HG02759 (cell line): ENCODE results near the gene NXPE4.
"Not testable (repeated sequence)": the region's sequence is repeated elsewhere in the genome, so short reads cannot be mapped to it uniquely, and the experiment has no call there.

ENCODE experiments used
- ATAC-seq: cut with Tn5 transposase; IDR thresholded peaks from one replicate; pipeline ENCODE4 v1.9.1; 2021; ENCODE audit warnings: mild to moderate bottlenecking, moderate library complexity; ENCODE audit not compliant: unreplicated experiment

Gene NXPE4

GRCh38 chr11:114610984-114611944 is 15.7 kb upstream of the NXPE4 start:
- ATAC-seq: no peak

GRCh38 chr11:114610550-114610949 is 15.0 kb upstream of the NXPE4 start:
- ATAC-seq: no peak

- ATAC-seq: no peak
Measured at GRCh38 chr11:114609429-114609828, 13.8 kb upstream of the NXPE4 start.

- ATAC-seq: not testable (repeated sequence)
Measured at GRCh38 chr11:114608605-114609004, 13.0 kb upstream of the NXPE4 start.

DNA sequence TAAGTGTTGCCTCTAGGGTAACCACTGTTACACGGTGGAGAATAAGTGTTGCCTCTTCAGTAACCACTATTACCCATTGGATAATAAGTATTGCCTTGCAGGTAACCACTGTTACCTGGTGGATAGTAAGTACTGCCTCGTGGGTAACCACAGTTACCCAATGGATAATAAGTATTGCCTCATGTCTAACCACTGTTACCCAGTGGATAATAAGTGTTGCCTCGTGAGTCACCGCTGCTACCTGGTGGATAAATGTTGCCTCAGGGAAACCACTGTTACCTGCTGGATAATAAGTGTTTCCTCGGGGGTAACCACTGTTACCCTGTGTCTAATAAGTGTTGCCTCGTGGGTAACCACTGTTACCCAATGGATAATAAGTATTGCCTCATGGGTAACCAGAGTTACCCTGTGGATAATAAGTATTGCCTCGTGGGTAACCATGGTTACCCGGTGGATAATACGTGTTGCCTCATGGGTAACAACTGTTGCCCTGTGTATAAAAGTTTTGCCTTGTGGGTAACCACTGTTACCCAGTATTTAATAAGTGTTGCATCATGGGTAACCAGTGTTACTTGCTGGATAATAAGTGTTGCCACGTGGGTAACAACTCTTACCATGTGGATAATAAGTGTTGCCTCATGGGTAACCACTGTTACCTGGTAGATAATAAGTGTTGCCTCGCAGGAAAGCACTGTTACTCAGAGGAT is 12.3 kb upstream of the NXPE4 start:
- ATAC-seq: peak; percentile 29

- ATAC-seq: not testable (repeated sequence)
Measured at GRCh38 chr11:114606802-114607075, 11.2 kb upstream of the NXPE4 start.

DNA sequence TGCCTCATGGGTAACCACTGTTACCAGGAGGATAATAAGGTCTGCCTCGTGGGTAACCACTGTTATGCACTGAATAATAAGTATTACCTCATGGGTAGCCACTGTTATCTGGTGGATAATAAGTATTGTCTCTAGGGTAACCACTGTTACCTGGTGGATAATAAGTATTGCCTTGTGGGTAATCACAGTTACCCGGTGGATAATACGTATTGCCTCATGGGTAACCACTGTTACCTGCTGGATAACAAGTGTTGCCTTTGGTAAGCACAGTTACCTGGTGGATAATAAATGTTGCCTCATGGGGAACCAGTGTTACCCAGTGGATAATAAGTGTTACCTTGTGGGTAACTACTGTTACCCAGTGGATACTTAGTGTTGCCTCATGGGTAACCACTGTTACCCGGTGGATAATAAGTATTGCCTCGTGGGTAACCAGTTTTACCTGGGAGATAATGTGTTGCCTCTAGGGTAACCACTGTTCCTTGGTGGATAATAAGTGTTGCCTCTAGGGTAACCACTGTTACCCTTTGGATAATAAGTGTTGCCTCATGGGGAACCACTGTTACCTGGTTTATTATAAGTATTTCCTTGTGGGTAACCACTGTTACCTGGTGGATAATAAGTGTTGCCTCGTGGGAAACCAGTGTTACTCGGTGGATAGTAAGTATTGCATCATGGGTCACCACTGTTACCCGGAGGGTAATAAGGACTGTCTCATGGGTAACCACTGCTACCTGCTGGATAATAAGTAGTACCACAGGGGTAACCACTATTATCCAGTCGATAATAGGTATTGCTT is 10.6 kb upstream of the NXPE4 start:
- ATAC-seq: no peak

GRCh38 chr11:114605370-114605769 is 9.8 kb upstream of the NXPE4 start:
- ATAC-seq: no peak

DNA sequence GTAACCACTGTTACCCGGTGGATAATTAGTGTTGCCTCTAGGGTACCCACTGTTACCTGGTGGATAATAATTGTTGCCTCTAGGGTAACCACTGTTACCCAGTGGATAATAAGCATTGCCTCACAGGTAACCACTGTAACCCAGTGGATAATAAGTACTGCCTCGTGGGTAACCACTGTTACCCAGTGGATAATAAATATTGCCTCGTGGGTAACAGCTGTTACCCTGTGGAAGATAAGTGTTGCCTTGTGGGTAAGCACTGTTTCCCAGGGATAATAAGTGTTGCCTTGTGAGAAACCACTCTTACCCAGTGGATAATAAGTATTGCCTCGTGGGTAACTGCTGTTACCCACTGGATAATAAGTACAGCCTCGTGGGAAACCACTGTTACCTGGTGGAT is 9.3 kb upstream of the NXPE4 start:
- no peak for ATAC-seq

GRCh38 chr11:114604179-114604813 is 8.7 kb upstream of the NXPE4 start:
- no peak for ATAC-seq

- ATAC-seq: not testable (repeated sequence)
Measured at GRCh38 chr11:114603151-114603550, 7.6 kb upstream of the NXPE4 start.

DNA sequence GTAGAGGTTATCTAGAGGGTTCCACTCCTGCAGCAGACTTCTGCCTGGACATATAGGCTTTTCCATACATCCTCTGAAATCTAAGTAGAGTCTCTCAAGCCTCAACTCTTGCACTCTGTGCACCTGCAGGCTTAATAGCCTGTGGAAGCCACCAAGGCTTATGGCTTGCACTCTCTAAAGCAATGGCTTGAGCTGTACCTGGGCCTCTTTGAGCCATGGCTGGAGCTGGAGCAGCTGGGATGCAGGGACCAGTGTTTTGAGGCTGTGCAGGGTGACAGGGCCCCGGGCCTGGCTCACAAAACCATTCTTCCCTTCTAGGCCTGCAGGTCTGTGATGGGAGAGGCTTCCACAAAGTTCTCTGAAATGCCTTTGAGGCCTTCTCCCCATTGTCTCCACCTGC is 2.9 kb upstream of the NXPE4 start:
- no peak for ATAC-seq

GRCh38 chr11:114596175-114596919 is 761 bp upstream of the NXPE4 start:
- ATAC-seq: no peak

DNA sequence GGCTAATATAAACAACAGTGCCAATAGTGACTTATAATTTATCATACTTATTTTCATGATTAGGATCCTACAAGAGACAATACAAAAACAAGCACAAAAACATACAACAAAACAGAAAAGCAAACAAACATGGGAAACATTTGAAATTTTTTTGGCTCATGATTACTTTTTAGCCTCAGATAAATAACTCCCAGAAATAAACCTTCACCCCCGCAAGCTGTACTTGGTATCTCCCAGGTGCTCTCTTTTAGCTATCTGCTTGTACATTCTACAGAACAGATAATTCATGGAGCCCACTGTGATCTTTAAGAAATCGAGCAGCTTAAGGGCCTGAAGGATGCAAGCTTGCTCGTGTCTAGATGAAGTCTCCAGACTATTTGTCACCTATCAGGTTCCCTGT is 883 bp downstream of the NXPE4 start:
- ATAC-seq: no peak

- ATAC-seq: no peak
Measured at GRCh38 chr11:114587398-114587953, 8.1 kb downstream of the NXPE4 start.

GRCh38 chr11:114586797-114587196 is 8.8 kb downstream of the NXPE4 start:
- no peak for ATAC-seq

DNA sequence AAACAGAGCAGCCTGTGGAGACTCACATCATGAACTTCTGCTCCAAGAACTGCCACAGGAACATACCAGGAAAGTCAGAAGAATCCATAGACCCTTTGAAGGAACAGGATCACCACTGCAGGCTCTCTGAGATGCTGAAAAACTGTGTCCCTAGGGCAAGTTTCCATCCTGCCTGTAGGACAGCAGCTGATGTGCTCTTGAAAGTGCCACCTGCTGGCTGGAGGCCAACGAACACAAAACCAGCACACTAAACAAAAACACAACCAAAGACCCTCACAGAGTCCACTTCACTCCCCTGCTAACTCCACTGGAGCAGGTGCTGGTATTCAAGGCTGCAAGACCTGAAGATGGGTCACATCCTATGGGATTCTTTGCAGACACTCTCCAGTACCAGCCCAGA is 23.9 kb downstream of the NXPE4 start:
- ATAC-seq: no peak

GRCh38 chr11:114569801-114570200 is 25.8 kb downstream of the NXPE4 start:
- no peak for ATAC-seq

DNA sequence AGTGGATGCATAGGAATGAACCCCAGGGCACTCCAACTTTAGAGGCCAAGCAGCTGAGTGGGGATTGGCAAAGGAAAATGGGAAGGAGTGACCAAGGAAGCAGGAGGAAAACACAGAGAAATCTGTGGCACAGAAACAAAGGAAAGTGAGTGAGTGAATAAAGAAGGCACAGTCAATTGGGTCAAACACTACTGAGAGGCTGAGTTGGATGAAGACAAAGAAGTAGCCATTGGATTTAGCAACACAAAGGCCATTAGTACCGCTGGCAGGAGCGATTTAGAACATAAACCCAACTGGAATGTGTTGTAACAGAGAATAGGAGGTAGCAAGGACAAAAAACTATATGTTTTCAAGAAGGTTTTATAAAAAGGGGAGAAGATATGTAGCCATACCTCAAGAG is 29.3 kb downstream of the NXPE4 start:
- ATAC-seq: no peak

GRCh38 chr11:114564831-114565230 is 30.8 kb downstream of the NXPE4 start:
- ATAC-seq: no peak
